Measurements from ENCODE around the gene PYGO1. TPM values are rescaled to one million over a fixed set of nuclear protein-coding genes. Genes with fewer than 3 reads are reported as not detected.
A peak's percentile ranks its signal among the peaks of the same experiment; 100 is the strongest.
"Not testable (repeated sequence)": the region's sequence is repeated elsewhere in the genome, so short reads cannot be mapped to it uniquely, and the experiment has no call there.

PYGO1 gene
- total and polyA plus RNA-seq, 2 of the 4 experiments (the other 2 are of a cell fraction), result 3.0 to 6.6 TPM

GRCh38 chr15:55513621-55514413 lies 74.3 kb downstream of the PYGO1 start:
- CTCF ChIA-PET, result interaction anchor here (0.6 to 1.9 kb wide), 4 partner anchors 11 to 131 kb away, joined by 4 to 5 read pairs (median 4); no protein-coding TSS in a partner anchor
- intact Hi-C loops (cut with micrococcal nuclease), result loop anchor here (10.0 kb wide), 1 partner anchor 281 kb away; no protein-coding TSS in a partner anchor

More at GRCh38 chr15:55513621-55514413, 74.3 kb downstream of the PYGO1 start:
- H3K14ac ChIP-seq (replicated peaks; ENCODE audit: low read depth, low read length); BruUV-seq (replicated peaks); H2AFZ ChIP-seq (replicated peaks; ENCODE audit: low read length, poor library complexity); H2AK9ac ChIP-seq (replicated peaks; ENCODE audit: low read depth, low read length, poor library complexity); H2BK20ac ChIP-seq (ENCODE audit: low read depth, low read length); H3K27ac ChIP-seq (ENCODE audit: insufficient read depth, low read length); H3K4ac ChIP-seq (ENCODE audit: low read depth, low read length); H3K9me1 ChIP-seq (ENCODE audit: insufficient read depth, low read length); H2AK5ac ChIP-seq (ENCODE audit: low read depth, low read length); H3K27me3 ChIP-seq (ENCODE audit: control insufficient read depth, insufficient read depth, low read length); H3K4me1 ChIP-seq (ENCODE audit: control insufficient read depth, insufficient read depth, low read length); H3K79me1 ChIP-seq (ENCODE audit: low read depth in 1 of 2, low read length in 2 of 2); H3K18ac ChIP-seq (ENCODE audit: low read depth, low read length); H4K8ac ChIP-seq (ENCODE audit: low read depth in 2 of 2, low read length in 2 of 2); H3K23ac ChIP-seq (ENCODE audit: low read depth, low read length); POLR2A ChIA-PET (ENCODE audit: unreplicated experiment); H3K56ac ChIP-seq (ENCODE audit: extremely low read depth, insufficient read depth, low read length); H4K20me1 ChIP-seq (ENCODE audit: insufficient read depth, low read length); H3K4me2 ChIP-seq (ENCODE audit: low read depth, low read length); H2BK120ac ChIP-seq (ENCODE audit: low read depth, low read length); H2BK5ac ChIP-seq (ENCODE audit: low read depth, low read length, poor library complexity, severe bottlenecking); H4K5ac ChIP-seq (ENCODE audit: low read depth, low read length); H4K91ac ChIP-seq (ENCODE audit: insufficient read depth, low read depth, low read length); dilution Hi-C loops (cut with HindIII; ENCODE audit: low sequenced_read_pairs, unreplicated experiment); H3K36me3 ChIP-seq (ENCODE audit: control insufficient read depth, insufficient read depth, low read length); H2BK15ac ChIP-seq (ENCODE audit: low read depth, low read length); H3K9me3 ChIP-seq (ENCODE audit: control insufficient read depth, insufficient read depth, low read length); ATAC-seq (ENCODE audit: low read depth); H3K4me3 ChIP-seq (ENCODE audit: insufficient read depth, low read depth, low read length); H3K9ac ChIP-seq (ENCODE audit: low read depth, low read length); in situ Hi-C loops (cut with MboI; ENCODE audit: low sequenced_read_pairs): not testable (repeated sequence)
- DNase-seq, result peak; percentile 40
- TF ChIP-seq CTCF (conservative IDR thresholded peaks at IDR 0.05; ENCODE audit: low read depth, low read length) (peak; percentile 48), RAD21 (IDR thresholded peaks at IDR 0.05; ENCODE audit: low read length) (peak; percentile 46)
- 95% methylated on average over 6 of the region's 29 CpGs; no CpG with 5 or more reads in 1 of the 2 experiments for WGBS, 2 experiments (ENCODE audit: extremely low coverage in 2 of 2, insufficient read length in 1 of 2)

All from IMR-90 (cell line).